GM12892 (cell line): ENCODE results near the gene SPNS2.

Experiments used
- POLR2A ChIP-seq: IDR thresholded peaks from 2 replicates; pipeline ENCODE4 v1.6.1; 2011; ENCODE audit warnings: low read depth, low read length, control low read depth
- POLR2AphosphoS5 ChIP-seq: IDR thresholded peaks from 2 replicates; pipeline ENCODE4 v1.6.1; 2011; ENCODE audit warnings: low read depth, low read length, control low read depth
- TAF1 ChIP-seq: IDR thresholded peaks from 2 replicates; pipeline ENCODE4 v1.6.1; 2011; ENCODE audit warnings: low read depth, mild to moderate bottlenecking, control low read depth, low read length, borderline replicate concordance

DNA sequence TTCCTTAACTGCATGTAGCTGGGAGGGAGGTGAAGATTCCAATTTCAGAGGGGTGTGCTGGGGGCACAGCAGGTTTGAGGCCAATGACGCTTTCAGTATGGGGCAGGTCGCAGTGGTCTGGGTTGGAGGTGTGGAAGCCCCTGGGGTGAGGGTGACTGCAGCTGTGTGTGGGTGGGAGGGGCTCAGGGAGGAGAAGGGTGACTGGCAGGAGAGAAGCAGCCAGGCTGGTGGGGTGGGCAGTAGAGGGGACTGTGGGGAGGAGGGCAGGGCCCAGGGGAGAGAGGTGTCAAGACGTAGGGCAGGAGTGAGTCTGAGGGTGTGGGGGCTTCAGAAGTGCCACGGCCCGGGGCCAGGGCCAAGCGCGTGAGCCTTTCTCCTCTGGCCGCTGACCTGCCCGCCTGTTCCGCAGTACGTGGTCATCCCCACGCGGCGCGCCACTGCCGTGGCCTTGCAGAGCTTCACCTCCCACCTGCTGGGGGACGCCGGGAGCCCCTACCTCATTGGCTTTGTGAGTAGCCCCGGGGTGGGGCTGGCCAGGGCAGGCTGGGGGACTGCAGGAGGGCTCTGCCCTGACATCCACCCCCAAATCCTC is 37.1 kb downstream of the SPNS2 start:
- TF ChIP-seq POLR2A = no peak
- TF ChIP-seq POLR2AphosphoS5 = no peak
- TF ChIP-seq TAF1 = no peak
